B cell (primary cell): ENCODE results near the gene PHACTR1. TPM values are rescaled to one million over a fixed set of nuclear protein-coding genes. Genes with fewer than 3 reads are reported as not detected.

ENCODE experiments used
- ATAC-seq: fragments of 200-7000 bp; cut with Tn5 transposase; one replicate; pipeline ENCODE4 v1.10.0; 2021; ENCODE audit warnings: low read depth, mild to moderate bottlenecking, moderate number of reproducible peaks, moderate library complexity
- CTCF ChIA-PET: fragments of 350-600 bp; sonication (Branson Sonifier 250); formaldehyde crosslinking; loops from one replicate; lab custom pipeline; 2021; ENCODE audit warnings: antibody characterized with exemption, inconsistent platforms; lab: Charles Lee
- POLR2A ChIA-PET: fragments of 350-600 bp; sonication (Branson Sonifier 250); formaldehyde crosslinking; loops from one replicate; lab custom pipeline; 2021; ENCODE audit warnings: antibody characterized with exemption; lab: Charles Lee
- DNase-seq: peaks from one replicate; pipeline ENCODE4 v3.0.0; 2013
- H2AFZ ChIP-seq: 2 replicates; pipeline ENCODE4 v1.6.1; 2012; ENCODE audit warnings: mild to moderate bottlenecking, low read depth, low read length; ENCODE audit not compliant: insufficient read depth, poor library complexity, severe bottlenecking
- H3K27ac ChIP-seq, 2 donors: 1 replicate in 1 of 2; 2 replicates in 1 of 2; pipeline ENCODE4 v1.5.1; 2012 to 2013; ENCODE audit warnings: low read length in 2 of 2, mild to moderate bottlenecking in 2 of 2, moderate library complexity in 1 of 2
- H3K27me3 ChIP-seq, 4 experiments: fragments of 200-600 bp in 1 of 4; sonication (generic) in 1 of 4; replicated peaks in 1 of 4; 1 replicate in 2 of 4; 2 replicates in 2 of 4; pipeline versions ENCODE4 v1.6.1 to v1.7.0; 2013 to 2016; ENCODE audit warnings: low read length in 3 of 4, mild to moderate bottlenecking in 2 of 4, mixed read lengths in 1 of 4, moderate library complexity in 1 of 4; ENCODE audit not compliant: insufficient read depth in 4 of 4, control insufficient read depth in 3 of 4; ENCODE audit errors: control extremely low read depth in 1 of 4
- H3K36me3 ChIP-seq, 2 experiments: replicated peaks in 1 of 2; 1 replicate in 1 of 2; 2 replicates in 1 of 2; pipeline versions ENCODE4 v1.6.1 to v1.7.1; 2013; ENCODE audit warnings: low read length in 1 of 2; ENCODE audit not compliant: insufficient read depth in 2 of 2, control insufficient read depth in 1 of 2; ENCODE audit errors: control extremely low read depth in 1 of 2, extremely low read depth in 1 of 2
- H3K4me1 ChIP-seq, 2 donors: fragments of 200-600 bp in 1 of 2; sonication (generic) in 1 of 2; 1 replicate in 1 of 2; 2 replicates in 1 of 2; pipeline versions ENCODE4 v1.5.1 to v1.6.1; 2013 to 2017; ENCODE audit warnings: low read length in 2 of 2; ENCODE audit not compliant: control insufficient read depth in 2 of 2, insufficient read depth in 2 of 2
- H3K4me2 ChIP-seq: replicated peaks from 2 replicates; pipeline ENCODE3; 2012; ENCODE audit warnings: mild to moderate bottlenecking, low read depth, low read length; ENCODE audit not compliant: poor library complexity, severe bottlenecking
- H3K4me3 ChIP-seq, 5 experiments: fragments of 200-600 bp in 1 of 5; sonication (generic) in 1 of 5; 1 replicate in 3 of 5; 2 replicates in 2 of 5; pipeline versions ENCODE4 v1.5.1 to v1.7.0; 2011 to 2016; ENCODE audit warnings: low read length in 4 of 5, mild to moderate bottlenecking in 4 of 5, low read depth in 2 of 5, control low read depth in 1 of 5, moderate library complexity in 1 of 5; ENCODE audit not compliant: insufficient read depth in 1 of 5; ENCODE audit errors: control extremely low read depth in 1 of 5, extremely low read depth in 1 of 5
- H3K79me2 ChIP-seq: fragments of 200-600 bp; sonication (generic); one replicate; pipeline ENCODE4 v1.6.0; 2016; ENCODE audit warnings: low read length; ENCODE audit not compliant: control insufficient read depth, insufficient read depth
- H3K9ac ChIP-seq: fragments of 200-600 bp; sonication (generic); 2 replicates; pipeline ENCODE4 v1.6.1; 2017; ENCODE audit warnings: mild to moderate bottlenecking, low read length, moderate library complexity
- H3K9me3 ChIP-seq, 3 donors: one replicate each; pipeline versions ENCODE4 v1.6.1 to v1.7.1; 2013; ENCODE audit warnings: low read length in 2 of 3; ENCODE audit not compliant: control insufficient read depth in 2 of 3, insufficient read depth in 1 of 3; ENCODE audit errors: control extremely low read depth in 1 of 3
- H4K20me1 ChIP-seq: 2 replicates; pipeline ENCODE4 v1.6.0; 2012; ENCODE audit warnings: mild to moderate bottlenecking, low read length; ENCODE audit not compliant: insufficient read depth, control insufficient read depth, poor library complexity, severe bottlenecking
- H3K27ac Mint-ChIP-seq: one replicate; pipeline ENCODE4 v1.8.0; 2021; ENCODE audit warnings: mixed read lengths
- H3K27me3 Mint-ChIP-seq: one replicate; pipeline ENCODE4 v1.8.0; 2021; ENCODE audit warnings: mixed read lengths
- H3K4me1 Mint-ChIP-seq: one replicate; pipeline ENCODE4 v1.8.0; 2021; ENCODE audit warnings: mixed read lengths
- H3K4me3 Mint-ChIP-seq: one replicate; pipeline ENCODE4 v1.8.0; 2021; ENCODE audit warnings: mixed read lengths
- H3K9me3 Mint-ChIP-seq: one replicate; pipeline ENCODE4 v1.8.0; 2022; ENCODE audit warnings: mixed read lengths; ENCODE audit not compliant: insufficient read depth
- EZH2 ChIP-seq: IDR thresholded peaks from 2 replicates; pipeline ENCODE4 v1.6.1; 2012; ENCODE audit warnings: borderline replicate concordance, low read depth, mild to moderate bottlenecking, moderate library complexity, low read length; ENCODE audit not compliant: insufficient read depth, poor library complexity, severe bottlenecking
- WGBS: methylation state at CpG from one replicate; pipeline ENCODE4 v1.1.5; 2013; ENCODE audit warnings: missing lambda C conversion rate; ENCODE audit not compliant: insufficient coverage; 5-methylcytosine and 5-hydroxymethylcytosine counted together
- intact Hi-C: fragments of 100-400 bp; cut with micrococcal nuclease; formaldehyde crosslinking; loops from one replicate; pipeline ENCODE4 v1.10.0; 2022
- polyA plus RNA-seq: library from polyadenylated mRNA; depleted of rRNA; stranded (reverse); fragments of >200 nt; gene quantifications from 2 replicates; pipeline ENCODE4 v1.2.3, GENCODE V29; 2012
- total RNA-seq, 2 donors: library from RNA; stranded (reverse); fragments of 120-200 nt in 1 of 2; gene quantifications; 1 replicate in 1 of 2; 2 replicates in 1 of 2; pipeline versions ENCODE4 v1.2.3 to v1.2.4, GENCODE V29; 2013 to 2022
- TF ChIP-seq, protein P1 (sequence below): fragments of 200-600 bp; IDR thresholded peaks from one replicate; pipeline ENCODE4 v1.8.0; 2022; ENCODE audit warnings: antibody characterized with exemption, mild to moderate bottlenecking

Gene PHACTR1
- total and polyA plus RNA-seq, 2 donors (not counting 1 experiment from before 2014, with no cell fraction given), result 30.2 to 129 TPM

DNA sequence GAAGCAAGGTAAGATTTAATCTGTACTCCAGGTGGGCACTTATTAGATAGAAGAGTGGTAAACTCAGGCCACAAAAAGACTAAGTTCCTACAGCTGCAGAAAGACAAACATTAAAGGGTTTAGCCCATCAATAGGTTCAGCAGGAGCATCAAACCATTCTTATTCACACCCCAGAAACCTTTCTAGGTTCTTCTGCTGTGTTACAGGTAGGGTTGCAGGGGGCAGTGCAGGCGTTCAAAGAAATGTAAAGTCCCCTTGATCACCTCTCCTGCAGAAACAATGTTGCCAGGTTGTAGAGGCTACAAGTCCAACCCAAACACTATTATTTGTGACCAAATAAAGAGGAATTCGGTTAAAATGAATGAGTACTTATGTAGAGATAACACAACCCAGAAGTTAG is 31.8 kb downstream of the PHACTR1 start:
- ATAC-seq (no peak), DNase-seq (no peak)
- H2AFZ ChIP-seq, result no peak overlapping the region
- H3K4me1 Mint-ChIP-seq, result peaks cover 7% of the 10 kb centered on the region
- ChIA-PET POLR2A (no interaction called here), CTCF (no interaction called here)
- H3K27me3 Mint-ChIP-seq, result peaks cover 55% of the 10 kb centered on the region
- no CpG with 5 or more reads among the region's 2 CpGs for WGBS
- intact Hi-C loops, result no loop called here
- no peak overlapping the region for H3K27ac ChIP-seq
- peaks cover 0 to 9% of the 10 kb centered on the region in 2 donors for H3K4me1 ChIP-seq
- no peaks in the 10 kb centered on the region for H4K20me1 ChIP-seq
- peaks cover 2% of the 10 kb centered on the region for H3K9me3 Mint-ChIP-seq
- no peaks in the 10 kb centered on the region for H3K79me2 ChIP-seq
- no peak overlapping the region for H3K4me3 ChIP-seq
- H3K9me3 ChIP-seq, result peaks cover 1 to 14% (median 2%) of the 10 kb centered on the region in 3 donors
- H3K27ac Mint-ChIP-seq, result no peak overlapping the region
- no peak overlapping the region for H3K4me3 Mint-ChIP-seq
- peaks cover 0 to 42% (median 17%) of the 10 kb centered on the region in 4 experiments for H3K27me3 ChIP-seq
- H3K9ac ChIP-seq, result no peak overlapping the region
- no peaks in the 10 kb centered on the region for H3K36me3 ChIP-seq
- TF ChIP-seq EZH2, result no peak
- TF ChIP-seq, protein P1, sequence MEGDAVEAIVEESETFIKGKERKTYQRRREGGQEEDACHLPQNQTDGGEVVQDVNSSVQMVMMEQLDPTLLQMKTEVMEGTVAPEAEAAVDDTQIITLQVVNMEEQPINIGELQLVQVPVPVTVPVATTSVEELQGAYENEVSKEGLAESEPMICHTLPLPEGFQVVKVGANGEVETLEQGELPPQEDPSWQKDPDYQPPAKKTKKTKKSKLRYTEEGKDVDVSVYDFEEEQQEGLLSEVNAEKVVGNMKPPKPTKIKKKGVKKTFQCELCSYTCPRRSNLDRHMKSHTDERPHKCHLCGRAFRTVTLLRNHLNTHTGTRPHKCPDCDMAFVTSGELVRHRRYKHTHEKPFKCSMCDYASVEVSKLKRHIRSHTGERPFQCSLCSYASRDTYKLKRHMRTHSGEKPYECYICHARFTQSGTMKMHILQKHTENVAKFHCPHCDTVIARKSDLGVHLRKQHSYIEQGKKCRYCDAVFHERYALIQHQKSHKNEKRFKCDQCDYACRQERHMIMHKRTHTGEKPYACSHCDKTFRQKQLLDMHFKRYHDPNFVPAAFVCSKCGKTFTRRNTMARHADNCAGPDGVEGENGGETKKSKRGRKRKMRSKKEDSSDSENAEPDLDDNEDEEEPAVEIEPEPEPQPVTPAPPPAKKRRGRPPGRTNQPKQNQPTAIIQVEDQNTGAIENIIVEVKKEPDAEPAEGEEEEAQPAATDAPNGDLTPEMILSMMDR, result no peak
- no peak overlapping the region for H3K4me2 ChIP-seq

DNA sequence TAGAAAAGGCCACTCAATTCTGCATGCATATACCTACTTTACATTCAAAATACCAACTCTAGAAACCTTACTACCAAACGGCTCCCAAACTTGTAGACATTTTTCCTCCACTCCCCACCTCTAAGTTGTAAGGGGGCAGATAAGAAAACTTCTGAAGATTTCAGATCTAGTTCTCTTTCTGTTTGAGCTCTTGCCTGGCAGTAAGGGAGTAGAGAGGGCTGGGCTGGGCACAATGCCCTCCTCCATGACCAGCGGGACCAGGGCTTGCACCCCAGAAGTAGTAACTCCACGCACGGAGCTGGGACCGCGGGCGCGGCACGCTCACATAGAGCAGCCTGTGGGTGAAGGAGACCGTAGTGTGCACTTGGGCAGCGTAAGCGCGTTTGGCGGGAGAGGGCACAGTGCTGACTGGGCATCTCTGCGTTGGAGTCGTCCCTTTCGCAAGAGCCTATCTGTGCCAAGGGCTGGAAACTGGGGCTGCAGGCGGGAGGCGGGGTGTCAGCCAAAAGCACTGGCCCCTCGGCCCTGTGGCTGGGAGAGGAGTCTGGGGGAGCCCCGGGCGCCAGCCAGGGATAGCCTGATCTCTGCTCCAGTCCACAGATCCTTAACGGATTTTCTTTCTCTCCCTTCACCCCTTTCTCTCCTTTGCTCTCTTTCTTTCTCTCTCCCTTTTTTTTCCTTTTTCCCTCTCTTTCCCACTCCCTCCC is 32.4 kb downstream of the PHACTR1 start:
- no peak overlapping the region for H3K9ac ChIP-seq
- ATAC-seq (no peak), DNase-seq (peak; percentile 1)
- H3K27ac ChIP-seq, result no peak overlapping the region
- H3K27me3 Mint-ChIP-seq, result peaks cover 57% of the 10 kb centered on the region
- POLR2A ChIA-PET, result no interaction called here
- H3K9me3 ChIP-seq, result peaks cover 1 to 14% (median 2%) of the 10 kb centered on the region in 3 donors
- peaks cover 0 to 42% (median 17%) of the 10 kb centered on the region in 4 experiments for H3K27me3 ChIP-seq
- no peaks in the 10 kb centered on the region for H4K20me1 ChIP-seq
- intact Hi-C loops, result no loop called here
- 17% methylated on average over 17 of the region's 23 CpGs for WGBS
- H3K4me2 ChIP-seq, result no peak overlapping the region
- no peaks in the 10 kb centered on the region for H3K79me2 ChIP-seq
- H3K36me3 ChIP-seq, result no peaks in the 10 kb centered on the region
- peaks cover 0 to 9% of the 10 kb centered on the region in 2 donors for H3K4me1 ChIP-seq
- no peak overlapping the region for H3K4me3 ChIP-seq
- peaks cover 2% of the 10 kb centered on the region for H3K9me3 Mint-ChIP-seq
- no peak overlapping the region for H3K27ac Mint-ChIP-seq
- peaks cover 7% of the 10 kb centered on the region for H3K4me1 Mint-ChIP-seq
- no peak overlapping the region for H3K4me3 Mint-ChIP-seq
- TF ChIP-seq, protein P1, result no peak
- TF ChIP-seq EZH2, result no peak
- CTCF ChIA-PET, result no interaction called here
- H2AFZ ChIP-seq, result no peak overlapping the region
